HG03457 (cell line): ENCODE results near the gene TRIO.
"Not testable (repeated sequence)": the region's sequence is repeated elsewhere in the genome, so short reads cannot be mapped to it uniquely, and the experiment has no call there.

Experiments used
- ATAC-seq: cut with Tn5 transposase; IDR thresholded peaks from one replicate; pipeline ENCODE4 v1.9.1; 2021; ENCODE audit warnings: moderate number of reproducible peaks; ENCODE audit not compliant: unreplicated experiment

TRIO gene

GRCh38 chr5:14420101-14420811 is 277.1 kb downstream of the TRIO start:
- no peak for ATAC-seq

- no peak for ATAC-seq
Observed at GRCh38 chr5:14421851-14422250, 278.7 kb downstream of the TRIO start.

DNA sequence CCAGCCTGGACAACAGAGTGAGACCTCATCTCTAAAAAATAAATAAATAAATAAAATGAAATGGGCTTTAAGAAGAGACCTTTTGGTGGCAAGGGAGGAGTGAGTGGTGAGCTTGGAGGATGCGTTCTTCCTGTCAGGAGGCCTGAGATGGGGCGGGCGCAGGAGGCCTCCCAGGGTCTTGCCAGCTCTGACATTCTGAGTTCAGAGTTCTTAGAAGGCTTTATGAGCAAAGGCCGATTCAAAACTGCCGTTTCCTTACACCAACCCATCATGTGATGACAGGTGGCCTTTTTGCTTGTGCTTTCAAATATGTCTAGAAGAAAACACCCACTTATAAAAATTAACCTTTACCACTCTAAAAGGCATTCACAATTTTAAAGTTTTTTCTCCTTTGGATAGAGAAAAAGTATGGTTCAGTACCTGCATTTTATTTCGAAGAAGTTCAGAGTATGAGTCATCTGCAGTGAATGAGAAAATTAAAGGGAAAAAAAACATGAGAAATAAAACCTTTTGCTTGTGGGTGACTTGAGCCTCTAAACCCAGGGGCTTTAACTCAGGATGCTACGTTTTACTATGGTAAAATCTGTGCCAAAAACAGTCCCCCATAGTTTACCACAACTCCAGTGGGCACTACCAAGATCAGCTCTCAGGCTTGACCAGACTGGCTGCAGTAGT is 281.0 kb downstream of the TRIO start:
- ATAC-seq, result no peak

DNA sequence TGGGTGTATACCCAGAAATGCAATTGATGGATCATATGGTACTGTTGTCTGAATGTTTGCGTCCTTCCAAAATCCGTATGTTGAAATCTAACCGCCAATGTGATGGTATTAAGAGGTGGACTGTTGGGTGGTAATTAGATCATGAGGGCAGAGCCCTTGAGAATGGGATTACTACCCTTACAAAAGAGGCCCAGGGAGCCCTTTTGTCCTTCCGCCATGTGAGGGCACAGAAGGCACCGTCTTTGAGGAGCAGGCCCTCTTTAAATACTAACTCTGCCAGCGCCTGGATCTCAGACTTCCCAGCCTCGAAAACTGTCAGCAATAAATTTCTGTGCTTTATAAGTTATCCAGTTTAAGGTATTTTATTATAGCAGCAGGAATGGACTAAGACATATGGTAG is 282.4 kb downstream of the TRIO start:
- no peak for ATAC-seq

GRCh38 chr5:14426521-14426920 is 283.4 kb downstream of the TRIO start:
- no peak for ATAC-seq

GRCh38 chr5:14428302-14429081 is 285.4 kb downstream of the TRIO start:
- ATAC-seq, result no peak

- ATAC-seq, result no peak
Observed at GRCh38 chr5:14429101-14430050, 286.2 kb downstream of the TRIO start.

DNA sequence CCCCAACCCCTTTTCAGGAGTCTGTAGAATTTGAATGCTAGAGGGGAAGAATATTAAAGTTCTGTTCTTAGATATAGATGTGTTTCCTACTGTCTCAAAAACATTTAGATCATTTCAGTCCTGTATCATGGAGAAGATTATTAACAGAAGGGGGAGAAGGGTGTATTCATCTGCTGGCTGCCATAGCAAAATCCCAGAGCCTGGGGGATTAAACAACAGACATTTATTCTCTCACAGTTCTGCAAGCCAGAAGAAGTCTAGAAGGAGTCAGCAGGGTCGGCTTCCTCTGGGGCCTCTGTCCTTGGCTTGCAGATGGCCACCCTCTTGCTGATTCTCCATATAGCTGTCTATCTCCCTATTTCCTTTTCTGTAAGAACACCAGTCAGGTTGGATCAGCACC is 288.4 kb downstream of the TRIO start:
- no peak for ATAC-seq

DNA sequence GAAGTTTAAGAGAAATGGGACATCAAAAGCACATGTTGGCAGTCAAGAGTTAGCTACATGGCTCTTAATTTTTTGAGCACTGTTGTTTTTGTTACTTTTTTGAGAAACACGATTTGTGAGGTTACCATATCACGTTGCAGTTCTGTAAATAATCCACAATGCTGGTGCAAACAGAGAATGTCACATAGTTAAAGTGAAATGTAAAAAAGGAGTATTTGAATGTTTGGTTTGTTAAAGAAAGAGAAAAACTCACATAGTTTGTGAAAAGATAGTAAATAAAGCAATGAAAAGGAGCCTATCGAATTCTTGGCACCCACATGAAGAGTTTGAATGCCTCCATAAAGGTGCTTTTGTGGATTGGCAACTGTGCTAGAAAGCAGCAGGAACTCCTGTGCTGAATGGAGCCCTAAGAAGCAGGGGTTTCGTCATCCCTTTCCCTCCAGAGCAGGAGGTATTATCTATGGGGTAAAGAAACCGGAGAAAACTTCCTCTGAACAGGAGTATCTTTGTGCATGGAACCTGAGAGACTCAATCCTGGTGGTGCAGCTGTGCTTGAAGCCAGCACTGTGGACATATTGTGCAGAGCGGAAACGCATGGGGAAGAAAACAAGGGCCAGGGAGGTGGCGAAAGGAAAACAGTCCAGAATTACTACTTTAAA is 289.9 kb downstream of the TRIO start:
- no peak for ATAC-seq

GRCh38 chr5:14435481-14435880 is 292.3 kb downstream of the TRIO start:
- no peak for ATAC-seq

GRCh38 chr5:14436122-14436521 is 293.0 kb downstream of the TRIO start:
- ATAC-seq, result not testable (repeated sequence)

- no peak for ATAC-seq
Observed at GRCh38 chr5:14436801-14437542, 293.8 kb downstream of the TRIO start.

DNA sequence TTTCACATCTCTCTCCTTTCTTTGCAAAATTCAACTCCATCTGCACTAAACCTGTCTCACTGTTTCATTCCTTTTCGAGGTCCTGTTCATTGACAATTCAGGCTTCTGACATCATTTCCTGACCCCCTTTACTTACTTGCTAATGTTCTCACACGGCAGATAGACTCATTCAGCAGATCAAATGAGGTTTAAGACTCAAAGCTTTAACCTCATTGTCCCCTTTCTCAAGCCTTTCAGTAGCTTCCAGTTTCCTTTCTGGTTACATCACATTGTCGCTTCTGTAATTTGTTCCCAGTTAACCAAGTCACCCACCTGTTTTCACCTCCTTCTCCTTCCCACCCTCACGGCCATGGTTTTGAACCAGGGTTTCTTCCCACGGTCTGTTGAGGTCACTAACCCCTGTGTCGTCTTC is 295.1 kb downstream of the TRIO start:
- ATAC-seq, result no peak

- no peak for ATAC-seq
Observed at GRCh38 chr5:14439087-14439871, 296.1 kb downstream of the TRIO start.

DNA sequence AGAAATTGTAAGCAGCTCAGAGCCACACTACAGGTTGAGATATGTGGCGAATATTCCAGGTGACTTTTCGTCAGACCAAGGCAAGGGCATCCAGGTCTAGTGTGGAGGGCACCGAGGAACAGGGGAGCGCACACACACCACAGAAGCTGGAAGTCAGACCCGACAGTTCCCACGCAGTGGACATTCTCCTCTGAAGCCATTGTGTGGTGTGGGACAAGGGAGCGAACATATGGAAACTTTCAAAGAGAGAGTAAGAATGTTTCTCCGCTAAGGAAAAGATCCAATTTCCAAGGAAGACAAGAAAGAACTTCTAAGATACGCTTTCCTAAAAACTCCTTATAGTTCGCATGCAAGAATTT is 297.1 kb downstream of the TRIO start:
- no peak for ATAC-seq

DNA sequence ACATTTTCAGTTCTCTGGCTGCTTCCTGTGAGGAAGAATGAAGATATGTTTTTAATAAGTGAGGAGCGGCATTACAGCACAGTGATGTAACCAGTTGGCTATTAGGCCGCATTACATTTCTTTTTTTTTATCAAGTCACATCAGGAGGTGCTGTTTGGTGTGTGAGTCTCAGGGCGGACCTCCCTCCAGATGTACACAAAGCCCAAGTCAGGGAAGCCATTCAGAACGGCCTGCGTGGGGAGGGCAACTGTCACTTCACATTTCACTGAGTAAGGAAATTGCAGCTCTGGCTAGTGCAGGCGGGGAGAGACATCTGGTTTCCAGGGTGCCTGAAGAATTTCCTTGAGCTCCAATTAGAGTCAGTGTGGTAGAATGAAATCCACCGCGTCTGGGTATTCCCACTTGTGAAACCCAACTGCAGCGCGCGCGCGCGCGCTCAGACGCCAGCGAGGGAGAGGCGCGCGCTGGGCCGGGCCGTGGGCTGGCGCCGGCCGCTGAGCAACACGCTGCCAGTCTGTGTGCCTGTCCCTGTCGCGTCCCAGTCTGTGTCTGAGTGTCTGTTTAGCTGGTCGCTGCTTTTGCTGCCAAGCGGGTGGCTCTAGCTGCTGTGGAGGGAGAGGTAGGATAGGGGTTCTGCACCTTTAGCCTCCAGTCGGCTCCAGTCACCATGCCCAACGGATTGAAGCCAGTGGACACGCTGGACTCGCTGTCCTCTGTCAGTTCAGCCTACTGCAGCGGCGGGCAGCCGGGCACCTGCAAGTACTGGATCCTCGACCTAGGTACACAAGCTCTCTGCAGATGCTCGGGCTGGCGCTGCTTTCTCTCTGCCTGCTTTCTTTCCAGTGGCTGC is 297.7 kb downstream of the TRIO start:
- no peak for ATAC-seq

GRCh38 chr5:14441641-14442040 is 298.5 kb downstream of the TRIO start:
- no peak for ATAC-seq

DNA sequence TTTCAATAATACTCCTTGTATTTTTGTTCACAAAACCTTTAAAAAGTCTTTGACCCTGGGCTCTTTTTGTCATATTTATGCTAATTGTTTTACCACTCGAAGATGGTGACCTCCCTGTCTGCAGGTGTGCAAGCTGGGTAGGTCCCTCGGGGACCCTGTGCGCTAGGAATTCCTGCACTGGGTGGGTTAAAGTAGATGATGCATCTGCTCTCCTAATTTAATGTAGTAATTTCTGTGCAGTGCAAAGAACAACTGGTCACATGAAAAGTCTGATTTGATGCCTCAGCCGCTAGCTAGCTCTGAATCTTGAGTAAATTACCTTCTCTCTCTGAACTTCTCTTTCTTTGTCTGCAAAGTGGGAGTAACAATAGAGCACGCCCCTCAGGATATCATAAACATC is 299.4 kb downstream of the TRIO start:
- ATAC-seq, result no peak
